GM10266 (cell line): ENCODE data around the gene EXOC3L4.
"Not testable (repeated sequence)": the region's sequence is repeated elsewhere in the genome, so short reads cannot be mapped to it uniquely, and the experiment has no call there.

Experiments used
- DNase-seq: peaks from one replicate; pipeline ENCODE4 v3.0.0; 2012; ENCODE audit errors: extremely low spot score
- TF ChIP-seq, protein P1 (sequence below): IDR thresholded peaks from 2 replicates; pipeline ENCODE4 v1.5.1; 2012; ENCODE audit warnings: mild to moderate bottlenecking, low read depth; ENCODE audit not compliant: control insufficient read depth, insufficient read depth; ENCODE audit errors: missing control alignments

Gene EXOC3L4

DNA sequence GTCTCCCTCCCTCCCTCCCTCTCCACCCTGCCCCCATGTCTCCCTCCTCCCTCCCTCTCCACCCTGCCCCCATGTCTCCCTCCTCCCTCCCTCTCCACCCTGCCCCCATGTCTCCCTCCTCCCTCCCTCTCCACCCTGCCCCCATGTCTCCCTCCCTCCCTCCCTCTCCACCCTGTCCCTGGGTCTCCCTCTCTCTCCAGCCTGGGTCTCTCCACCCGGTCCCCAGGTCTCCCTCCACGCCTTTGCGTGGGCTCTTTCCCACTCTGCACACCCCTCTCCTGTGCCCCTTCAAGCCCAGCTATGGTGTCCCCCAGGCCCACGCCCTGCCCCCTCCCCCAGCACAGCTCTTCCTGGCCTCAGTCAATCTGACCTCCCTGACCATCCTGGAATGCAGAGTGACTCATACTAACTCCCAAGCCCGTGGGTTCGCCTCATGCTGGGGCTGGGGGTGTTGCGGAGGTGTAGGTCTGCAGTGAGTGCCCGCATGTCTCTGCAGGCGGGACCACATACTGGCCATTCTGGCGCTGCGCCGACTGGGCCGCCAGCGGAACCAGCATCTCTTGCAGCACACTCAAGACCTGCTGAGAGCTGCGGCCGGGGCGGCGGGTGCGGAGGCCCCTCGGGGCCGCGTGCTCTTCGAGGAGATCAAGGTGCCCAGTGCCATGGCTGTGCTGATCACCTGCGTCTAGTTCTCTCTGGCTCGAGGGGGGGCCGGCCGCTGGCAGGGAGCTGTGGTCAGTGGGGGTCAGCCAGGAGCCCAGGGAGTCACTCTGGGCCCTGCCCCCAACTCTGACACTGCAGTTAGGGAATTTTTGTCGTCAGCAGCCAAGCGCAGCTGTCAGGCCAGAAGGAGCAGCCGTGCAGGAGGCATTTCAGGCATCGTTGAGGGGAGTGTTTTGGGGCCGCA lies 15.3 kb downstream of the EXOC3L4 start:
- DNase-seq: no peak

DNA sequence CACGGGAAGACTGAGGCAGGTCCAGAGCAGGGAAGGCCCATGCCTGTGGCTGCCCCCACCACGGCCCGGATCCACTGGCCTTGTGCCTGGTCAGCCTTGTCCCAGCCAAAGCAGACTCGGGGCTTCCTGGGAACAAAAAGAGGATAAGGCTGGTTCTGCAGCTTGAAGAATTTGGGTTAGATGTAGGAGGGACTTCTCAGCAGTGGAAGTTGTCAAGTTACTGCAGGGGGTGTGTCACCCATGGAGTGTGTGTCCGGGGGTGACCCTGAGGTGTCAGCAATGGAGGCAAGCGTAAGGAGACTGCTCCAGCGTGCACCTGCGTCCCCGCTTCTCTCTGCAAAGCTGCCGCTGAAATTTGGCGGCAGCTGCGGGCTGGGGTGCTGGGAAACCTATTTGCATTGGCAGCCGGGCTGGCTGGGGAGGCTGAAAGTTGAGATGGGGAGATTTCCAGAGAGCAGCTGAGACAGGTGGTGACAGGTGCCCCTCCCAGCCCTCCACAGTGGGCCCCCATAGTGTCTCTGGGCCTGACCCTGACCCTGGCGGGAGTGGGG lies 16.2 kb downstream of the EXOC3L4 start:
- TF ChIP-seq, protein P1, sequence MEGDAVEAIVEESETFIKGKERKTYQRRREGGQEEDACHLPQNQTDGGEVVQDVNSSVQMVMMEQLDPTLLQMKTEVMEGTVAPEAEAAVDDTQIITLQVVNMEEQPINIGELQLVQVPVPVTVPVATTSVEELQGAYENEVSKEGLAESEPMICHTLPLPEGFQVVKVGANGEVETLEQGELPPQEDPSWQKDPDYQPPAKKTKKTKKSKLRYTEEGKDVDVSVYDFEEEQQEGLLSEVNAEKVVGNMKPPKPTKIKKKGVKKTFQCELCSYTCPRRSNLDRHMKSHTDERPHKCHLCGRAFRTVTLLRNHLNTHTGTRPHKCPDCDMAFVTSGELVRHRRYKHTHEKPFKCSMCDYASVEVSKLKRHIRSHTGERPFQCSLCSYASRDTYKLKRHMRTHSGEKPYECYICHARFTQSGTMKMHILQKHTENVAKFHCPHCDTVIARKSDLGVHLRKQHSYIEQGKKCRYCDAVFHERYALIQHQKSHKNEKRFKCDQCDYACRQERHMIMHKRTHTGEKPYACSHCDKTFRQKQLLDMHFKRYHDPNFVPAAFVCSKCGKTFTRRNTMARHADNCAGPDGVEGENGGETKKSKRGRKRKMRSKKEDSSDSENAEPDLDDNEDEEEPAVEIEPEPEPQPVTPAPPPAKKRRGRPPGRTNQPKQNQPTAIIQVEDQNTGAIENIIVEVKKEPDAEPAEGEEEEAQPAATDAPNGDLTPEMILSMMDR: no peak
- no peak for DNase-seq

More for the DNA sequence above, 15.3 kb downstream of the EXOC3L4 start:
- TF ChIP-seq, protein P1: no peak

DNA sequence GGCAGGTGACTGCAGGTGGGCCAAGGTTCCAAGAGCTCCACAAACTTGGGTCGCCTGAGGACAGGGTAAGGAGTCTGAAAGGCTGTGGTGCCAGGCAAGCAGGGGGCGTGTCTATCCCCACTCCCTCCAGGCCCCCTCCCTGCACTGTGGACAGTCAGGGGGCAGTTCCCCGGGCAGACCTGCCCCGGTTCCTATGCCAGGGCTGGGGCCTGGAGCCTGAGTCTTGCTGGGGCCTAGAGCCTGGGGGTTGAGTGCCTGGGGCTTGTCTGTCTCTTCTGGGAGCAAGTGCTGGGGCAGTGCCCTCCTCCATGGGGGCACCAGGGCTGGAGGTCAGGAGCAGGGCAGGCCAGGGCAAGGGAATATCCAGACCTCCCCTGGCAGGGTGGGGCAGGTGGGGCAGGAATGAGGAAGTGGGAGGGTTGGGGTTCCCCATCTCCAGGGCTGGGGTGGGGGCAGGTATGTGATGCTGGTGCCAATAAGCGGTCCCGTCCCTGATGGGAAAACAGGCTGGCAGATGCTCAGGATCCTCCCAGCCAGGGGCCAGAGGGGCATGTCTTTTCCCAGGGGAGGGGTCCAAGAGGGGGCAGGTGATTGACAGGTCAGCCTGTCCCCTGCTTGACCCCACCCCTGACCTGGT lies 16.8 kb downstream of the EXOC3L4 start:
- TF ChIP-seq, protein P1: no peak
- no peak for DNase-seq

DNA sequence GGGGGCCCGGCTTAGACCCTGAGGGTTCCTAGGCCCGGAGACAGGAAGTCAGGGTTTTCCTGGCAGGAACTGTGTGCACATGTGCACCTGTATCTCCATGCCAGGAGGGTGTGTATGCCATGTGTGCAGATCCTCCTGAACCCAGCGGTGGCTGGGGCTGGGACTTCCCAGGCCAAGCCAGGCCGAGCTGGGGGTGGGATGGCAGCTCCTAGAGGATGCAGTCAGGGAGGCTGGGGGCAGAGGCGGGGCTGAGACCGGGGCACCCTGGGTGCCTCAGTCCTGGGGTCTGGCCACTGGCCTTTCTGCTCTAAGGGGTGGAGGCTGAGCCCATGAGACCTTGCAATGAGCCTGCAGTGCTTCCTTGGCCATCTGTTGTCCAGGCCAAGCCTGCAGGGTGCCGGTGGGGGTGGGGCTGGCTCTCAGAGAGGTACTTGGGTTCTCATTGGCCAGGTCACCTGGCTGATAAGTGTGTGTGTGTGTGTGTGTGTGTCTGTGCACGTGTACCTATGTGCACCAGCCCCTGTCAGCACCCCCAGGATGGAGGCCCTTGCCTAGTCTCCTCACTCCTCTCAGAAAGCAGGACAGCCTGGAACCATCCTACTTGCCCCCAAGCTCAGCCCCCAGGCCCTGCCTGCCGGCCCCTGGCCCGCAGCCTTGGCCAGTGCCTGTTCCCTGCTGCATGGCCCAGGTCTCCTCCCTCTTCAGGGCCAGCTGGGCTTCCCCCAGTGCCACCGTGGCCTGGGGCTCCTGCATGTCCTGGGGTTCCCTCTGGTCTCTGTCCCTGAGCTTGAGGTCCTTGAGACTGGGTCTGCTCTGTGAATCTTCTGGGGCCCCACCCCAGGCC lies 18.1 kb downstream of the EXOC3L4 start:
- TF ChIP-seq, protein P1: no peak
- no peak for DNase-seq

DNA sequence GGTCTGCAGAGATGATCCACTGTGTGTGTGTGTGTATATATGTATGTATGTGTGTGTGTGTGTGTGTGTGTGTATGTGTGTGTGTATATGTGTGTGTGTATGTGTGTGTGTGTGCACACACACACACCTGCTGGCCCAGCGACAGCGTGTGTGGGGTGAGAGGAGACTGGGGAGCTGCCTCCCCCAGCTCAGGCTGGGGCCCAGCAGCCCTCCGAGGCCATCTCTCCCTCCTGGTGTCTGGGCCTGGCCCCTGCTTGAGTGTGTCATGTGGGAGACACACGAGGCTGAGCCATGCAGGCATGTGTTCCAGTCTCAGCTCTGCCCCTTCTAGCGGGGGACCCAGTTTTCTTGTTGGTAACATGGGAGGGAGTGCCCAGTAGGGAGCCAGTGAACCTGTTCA lies 18.8 kb downstream of the EXOC3L4 start:
- TF ChIP-seq, protein P1: no peak
- DNase-seq: no peak

DNA sequence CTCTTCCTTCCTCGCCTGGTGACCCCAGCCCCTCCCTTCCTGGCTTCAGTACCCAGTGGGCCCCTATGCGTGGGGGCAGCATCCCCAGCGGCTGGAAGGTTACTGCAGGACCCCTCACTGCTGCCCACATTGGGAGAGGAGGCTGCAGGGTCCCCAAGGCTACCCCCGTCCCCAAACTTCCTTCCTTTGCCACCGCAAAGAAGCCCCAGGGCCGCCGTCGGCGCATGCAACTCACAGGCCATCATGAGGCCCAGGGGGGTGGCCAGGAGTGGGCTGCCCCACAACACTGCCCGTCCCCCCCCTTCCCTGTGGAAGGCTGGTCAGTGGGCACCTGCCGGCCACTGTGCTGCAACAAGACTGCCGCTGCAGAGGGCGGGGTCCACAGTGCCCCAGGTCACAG lies 19.2 kb downstream of the EXOC3L4 start:
- DNase-seq: no peak
- TF ChIP-seq, protein P1: no peak

DNA sequence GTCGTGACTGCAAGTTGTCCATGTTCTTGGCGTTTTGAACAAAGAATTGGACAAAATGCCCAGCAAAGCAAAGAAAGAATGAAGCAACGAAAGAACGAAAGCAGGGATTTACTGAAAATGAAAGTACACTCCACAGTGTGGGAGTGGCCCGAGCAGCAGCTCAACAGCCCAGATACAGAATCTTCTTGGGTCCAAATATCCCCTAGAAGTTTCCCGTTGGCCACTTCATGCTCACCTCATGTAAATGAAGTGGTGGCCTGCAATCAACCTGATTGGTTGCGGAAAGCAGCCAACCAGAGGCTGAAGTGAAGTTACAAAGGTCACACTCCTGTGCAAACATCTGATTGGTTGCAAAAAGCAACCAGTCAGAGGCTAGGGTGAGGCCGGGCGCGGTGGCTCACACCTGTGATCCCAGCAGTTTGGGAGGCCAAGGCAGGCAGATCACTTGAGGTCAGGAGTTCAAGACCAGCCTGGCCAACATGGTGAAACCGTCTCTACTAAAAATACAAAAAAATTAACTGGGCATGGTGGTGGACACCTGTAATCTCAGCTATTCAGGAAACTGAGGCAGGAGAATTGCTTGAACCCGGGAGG lies 20.7 kb downstream of the EXOC3L4 start:
- DNase-seq: not testable (repeated sequence)
